HG03520 (cell line): ENCODE results near the gene NCOA7.
"Not testable (repeated sequence)": the region's sequence is repeated elsewhere in the genome, so short reads cannot be mapped to it uniquely, and the experiment has no call there.

ENCODE experiments used
- ATAC-seq: cut with Tn5 transposase; IDR thresholded peaks from one replicate; pipeline ENCODE4 v1.9.1; 2021; ENCODE audit warnings: mild to moderate bottlenecking, moderate library complexity; ENCODE audit not compliant: unreplicated experiment

The NCOA7 gene

DNA sequence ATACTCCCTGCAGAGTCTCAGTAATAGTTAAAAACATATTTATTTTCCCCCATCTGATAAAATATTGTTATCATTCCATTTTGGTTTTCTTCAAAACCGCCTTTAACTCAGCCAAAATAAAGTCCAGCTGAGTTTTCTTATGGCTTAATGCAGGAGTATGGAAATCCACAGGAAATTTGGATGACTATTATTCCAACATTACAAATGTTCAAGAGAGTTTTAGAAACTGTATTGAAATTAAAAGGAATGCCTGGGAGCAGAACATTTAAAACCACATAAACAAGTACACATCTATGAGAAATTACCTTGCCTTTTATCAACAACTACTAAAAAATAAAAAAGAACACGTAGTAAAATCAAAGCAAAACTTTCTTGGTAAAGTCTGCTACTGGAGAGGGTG, 45.7 kb downstream of the NCOA7 start:
- no peak for ATAC-seq

DNA sequence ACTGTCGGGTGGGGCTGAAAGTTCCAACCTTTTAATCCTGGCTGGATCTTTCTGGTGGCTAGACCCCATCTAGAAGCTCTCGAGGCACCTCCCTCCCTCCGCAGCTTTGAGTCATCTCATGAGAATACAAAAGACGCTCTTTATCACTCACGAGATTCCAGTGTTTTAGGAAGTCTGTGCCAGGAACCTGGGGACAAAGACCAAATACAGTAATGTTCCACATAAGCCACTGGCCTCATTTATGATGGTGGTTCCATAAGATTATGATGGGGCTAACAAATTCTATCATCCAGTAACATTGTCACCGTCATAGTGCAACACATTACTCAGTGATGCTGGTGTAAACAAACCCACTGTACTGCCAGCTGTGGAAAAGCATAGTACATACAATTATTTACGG, 48.7 kb downstream of the NCOA7 start:
- no peak for ATAC-seq

DNA sequence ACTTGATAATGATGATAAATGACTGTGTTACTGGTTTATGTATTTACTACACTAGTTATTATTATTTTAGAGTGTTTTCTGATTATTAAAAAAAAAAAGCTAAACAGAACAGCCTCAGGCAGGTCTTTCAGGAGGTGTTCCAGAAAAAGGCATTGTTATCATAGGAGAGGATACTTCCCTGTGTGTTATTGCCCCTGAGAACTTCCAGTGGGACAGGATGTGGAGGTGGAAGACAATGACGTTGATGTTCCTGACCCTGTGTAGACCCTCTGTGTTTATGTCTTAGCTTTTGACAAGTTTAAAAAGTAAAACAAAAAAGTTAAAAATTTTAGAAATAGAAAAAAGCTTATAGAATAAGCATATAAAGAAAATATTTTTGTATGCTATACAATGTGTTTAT, 49.1 kb downstream of the NCOA7 start:
- no peak for ATAC-seq

DNA sequence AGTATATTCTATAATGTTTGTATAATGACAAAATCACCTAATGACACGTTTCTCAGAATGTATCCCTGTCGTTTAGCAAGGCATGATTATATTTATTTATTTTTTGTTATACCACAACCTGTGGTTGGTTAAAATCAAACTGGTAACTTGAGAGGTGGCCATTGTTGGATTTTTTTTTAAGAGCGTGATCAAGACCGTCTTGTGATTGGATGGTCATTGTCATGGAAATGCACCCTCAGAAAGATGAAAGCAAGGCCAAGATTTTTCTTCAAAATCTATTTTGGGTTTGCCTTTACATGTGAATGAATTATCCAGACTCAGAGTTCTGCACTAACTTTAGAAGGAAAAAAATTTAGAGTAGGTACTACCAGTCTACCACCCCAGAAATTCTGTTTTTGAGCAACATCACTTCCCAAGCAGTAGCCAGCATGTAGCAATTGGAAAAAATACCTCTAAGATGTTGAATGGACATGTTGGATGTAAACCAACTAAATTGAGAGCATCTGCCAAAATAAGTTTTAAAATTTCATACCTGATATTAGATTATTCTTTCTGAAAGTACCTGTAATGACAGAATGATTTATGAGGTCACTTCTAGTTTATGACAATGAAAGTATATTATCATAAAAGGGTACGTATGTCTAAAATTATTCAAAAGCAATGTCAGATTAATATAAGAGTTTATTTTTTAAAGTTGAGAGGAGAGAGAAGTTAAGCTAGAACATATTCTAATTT, 50.8 kb downstream of the NCOA7 start:
- ATAC-seq, result no peak

DNA sequence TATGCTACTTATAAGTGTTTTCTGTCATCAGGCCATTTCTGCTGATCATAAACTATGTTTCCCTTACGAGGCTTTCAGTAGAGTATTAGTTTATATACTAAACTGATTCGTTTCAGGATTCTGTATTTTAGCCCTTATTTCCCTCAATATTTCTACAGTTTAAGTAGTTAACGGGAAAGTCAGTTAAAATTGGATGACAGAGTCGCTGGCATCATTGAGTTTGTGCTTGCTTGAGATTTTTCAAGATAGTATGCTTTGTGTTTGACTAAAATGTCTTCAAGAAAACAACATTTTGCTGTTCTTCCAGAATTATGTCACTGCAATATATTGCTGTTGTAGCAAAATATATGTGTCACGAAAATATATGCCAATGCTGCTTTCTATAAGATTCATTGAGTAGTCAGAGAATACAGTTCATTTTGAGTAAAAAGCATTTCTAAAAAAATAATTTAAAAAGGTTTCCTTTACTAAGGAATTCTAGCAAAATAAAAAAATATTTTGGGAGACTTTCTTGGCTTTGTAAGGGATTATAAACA, 51.4 kb downstream of the NCOA7 start:
- no peak for ATAC-seq

DNA sequence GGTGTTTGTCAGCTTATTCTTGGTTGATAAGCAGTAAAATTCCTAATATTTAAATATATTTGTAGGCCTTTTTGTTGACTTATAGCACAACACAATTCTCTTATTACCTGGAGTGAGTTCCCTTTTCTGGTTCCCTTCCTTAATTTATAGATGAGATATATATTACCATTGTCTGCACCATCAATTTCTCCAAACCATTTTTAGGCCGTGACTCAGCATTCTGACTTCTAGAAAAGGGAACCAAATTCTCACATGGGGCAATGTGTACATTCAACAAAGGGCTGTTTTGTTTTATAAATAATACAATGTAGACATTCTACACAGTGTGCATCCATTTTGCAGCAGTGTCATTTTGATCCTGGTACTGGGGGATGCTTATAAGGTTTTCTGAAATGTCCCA, 52.8 kb downstream of the NCOA7 start:
- ATAC-seq, result no peak

DNA sequence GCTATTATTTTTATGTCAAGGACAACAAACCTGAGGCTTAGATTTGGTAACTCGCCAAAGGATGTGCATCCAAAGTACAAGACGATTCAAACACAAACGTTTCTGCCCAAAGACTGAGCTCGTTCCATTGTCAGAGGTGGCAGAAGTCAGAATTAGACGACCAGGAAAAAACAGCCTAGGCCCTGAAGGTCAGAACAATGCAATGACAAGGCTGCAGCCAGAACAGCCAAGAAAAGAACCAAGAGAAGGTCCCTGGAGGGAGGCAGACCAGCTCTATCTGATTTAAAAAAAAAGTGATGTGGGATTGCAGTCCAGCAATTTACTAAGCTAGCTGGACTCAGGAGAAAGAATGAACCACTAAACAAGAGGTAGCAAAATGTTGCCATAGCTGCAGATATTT, 54.2 kb downstream of the NCOA7 start:
- ATAC-seq, result no peak

DNA sequence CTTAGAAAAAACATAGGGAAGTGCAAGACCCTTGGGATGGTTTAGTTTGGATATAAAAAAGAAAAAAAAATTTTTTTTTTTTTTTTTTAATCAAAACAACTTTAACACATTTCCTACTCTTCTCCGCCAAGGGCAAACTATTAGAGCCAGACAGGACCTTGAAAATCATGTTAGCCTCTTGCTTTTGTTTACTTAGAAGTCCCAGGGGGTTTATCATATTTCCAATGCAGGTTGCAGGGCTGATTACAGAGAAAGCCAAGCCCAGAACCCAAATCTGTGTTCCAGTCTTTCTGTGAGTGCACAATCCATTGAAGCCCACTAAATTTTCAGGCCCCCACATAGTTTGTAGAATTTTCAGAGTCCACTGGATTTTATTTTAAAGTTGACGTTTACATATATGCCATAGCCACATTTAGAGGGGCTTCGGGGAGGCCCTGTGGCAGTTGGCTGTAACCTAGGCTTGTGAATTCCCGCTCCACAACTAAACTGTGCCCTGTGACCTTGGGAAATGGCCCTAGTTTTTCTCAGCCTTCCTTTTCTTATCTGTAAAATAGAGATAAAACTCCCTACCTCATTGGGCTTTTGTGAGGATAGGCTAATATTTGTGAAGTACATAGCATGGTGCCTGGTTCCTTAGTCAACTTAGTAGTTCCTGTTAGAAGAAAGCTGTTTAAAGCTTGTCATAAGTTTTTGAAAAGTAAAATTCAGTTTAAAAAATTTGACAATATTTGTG, 55.7 kb downstream of the NCOA7 start:
- ATAC-seq, result no peak

DNA sequence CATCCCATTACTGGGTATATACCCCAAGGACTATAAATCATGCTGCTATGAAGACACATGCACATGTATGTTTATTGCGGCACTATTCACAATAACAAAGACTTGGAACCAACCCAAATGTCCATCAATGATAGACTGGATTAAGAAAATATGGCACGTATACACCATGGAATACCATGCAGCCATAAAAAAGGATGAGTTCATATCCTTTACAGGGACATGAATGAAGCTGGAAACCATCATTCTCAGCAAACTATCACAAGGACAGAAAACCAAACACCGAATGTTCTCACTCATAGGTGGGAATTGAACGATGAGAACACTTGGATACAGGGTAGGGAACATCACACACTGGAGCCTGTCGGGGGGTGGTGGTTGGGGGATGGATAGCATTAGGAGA, 57.5 kb downstream of the NCOA7 start:
- not testable (repeated sequence) for ATAC-seq

DNA sequence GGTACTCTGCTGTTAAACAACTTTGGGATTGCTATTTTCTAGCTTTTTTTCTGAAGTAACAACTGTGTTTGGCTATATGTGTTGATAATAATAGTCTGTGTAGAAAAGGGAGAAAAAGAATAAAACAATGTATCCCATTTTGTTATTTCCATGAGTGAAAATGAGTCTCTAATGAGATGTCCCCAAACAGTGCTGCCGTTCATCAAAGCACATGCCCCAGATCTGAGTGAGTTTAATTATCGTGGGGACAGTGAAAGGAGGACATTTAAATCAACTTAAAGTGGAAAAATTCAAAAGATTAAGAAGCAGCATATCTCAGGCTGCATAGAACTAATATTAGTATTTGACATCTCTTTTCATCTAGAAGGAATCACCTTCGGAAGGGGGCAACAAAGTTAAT, 59.6 kb downstream of the NCOA7 start:
- ATAC-seq, result no peak

DNA sequence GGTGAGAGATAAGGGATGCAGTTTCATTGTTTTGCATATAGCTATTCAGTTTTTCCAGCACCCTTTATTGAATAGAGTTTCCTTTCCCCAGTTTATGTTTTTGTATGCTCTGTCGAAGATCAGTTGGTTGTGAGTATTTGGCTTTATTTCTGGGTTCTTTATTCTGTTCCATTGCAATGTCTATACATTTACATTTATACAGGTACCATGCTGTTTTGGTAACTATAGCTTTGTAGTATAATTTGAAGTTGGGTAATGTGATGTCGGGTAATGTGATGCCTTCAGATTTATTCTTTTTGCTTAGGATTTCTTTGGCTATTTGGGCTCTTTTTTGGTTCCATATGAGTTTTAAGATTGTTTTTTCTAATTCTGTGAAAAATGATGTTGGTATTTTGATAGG, 61.8 kb downstream of the NCOA7 start:
- no peak for ATAC-seq

DNA sequence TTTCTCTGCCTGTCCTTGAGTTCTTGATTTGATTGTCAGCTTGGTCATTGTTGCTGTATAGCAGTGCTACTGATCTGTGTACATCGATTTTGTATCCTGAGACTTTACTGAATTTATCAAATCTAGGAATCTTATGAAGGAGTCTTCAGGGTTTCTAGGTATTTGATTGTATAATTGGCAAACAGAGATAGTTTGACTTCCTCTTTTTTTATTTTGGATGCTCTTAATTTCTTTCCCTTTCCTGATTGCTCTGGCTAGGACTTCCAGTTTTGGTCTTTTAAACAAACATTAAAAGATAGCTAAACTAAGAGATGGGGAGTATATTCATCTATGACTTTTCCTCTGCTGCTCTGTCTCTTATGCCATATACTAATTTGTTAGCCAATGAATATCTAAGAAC, 62.4 kb downstream of the NCOA7 start:
- ATAC-seq, result no peak

DNA sequence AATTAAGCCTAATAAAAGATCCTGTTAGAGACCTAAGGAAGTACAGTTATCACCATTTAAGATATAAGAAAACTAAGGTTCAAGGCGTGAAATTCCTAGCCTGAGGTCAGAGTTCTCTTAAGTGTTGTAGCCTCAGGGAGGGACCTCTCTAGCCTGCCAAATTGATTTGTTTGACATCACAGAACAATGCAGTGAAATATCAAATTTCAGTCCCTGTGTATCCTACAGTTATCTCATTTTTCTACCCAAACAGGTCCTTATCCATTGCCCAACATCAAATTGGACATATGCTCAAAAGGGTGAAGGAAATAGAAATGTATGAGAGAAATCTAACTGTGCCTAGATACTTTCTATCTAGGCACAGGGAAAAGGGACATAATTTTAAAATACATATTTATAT, 63.0 kb downstream of the NCOA7 start:
- no peak for ATAC-seq

DNA sequence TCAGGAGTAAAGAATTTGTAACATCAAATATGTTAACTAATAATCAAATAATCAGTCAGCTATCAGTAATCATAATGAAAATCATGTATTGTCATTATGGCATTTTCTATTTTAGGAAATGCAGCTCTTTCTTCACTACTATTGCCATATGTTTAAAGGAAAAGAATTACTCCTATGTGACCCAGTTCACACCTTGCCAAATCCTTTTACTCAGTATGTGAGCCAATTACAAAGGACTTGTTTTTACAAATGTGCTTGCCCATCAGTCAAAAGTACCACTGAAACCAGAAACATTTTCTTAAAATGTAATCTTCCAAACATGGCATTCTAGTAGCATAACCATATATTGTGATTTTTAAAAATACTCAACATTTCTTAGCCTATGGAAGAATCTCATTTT, 63.6 kb downstream of the NCOA7 start:
- ATAC-seq, result no peak

DNA sequence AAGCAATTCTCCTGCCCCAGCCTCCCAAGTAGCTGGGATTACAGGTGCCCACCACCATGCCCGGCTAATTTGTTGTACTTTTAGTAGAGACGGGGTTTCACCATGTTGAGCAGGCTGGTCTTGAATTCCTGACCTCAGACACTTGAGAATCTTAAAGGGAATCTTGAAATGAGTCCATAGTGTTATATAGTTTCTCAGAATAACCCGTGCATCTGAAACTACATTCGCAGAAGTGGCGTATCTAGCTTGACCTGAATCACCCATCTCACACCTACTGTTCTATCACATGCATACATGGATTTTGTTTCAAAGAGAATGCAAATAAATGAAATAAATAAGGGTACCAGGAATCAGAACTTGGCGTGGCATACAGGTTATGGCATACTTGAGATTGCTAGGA, 65.0 kb downstream of the NCOA7 start:
- ATAC-seq, result no peak

DNA sequence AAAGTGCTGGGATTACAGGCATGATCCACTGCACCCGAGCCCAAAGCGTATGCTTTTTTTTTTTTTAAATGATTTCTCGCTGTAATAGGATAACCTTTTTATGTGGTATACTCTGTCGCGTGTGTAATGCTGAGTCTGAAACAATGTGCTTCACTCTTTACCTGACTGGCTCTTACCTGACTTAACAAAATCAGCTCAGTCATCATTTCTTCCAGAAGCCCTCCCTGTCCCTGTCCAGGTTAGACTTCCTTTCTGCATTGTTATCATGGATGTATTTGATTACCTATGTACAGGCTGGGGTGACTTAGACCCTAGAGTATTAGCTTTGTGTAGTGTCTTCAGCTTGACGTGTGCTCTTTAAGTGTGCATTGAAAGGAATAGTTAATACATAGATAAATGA, 67.1 kb downstream of the NCOA7 start:
- ATAC-seq, result no peak

DNA sequence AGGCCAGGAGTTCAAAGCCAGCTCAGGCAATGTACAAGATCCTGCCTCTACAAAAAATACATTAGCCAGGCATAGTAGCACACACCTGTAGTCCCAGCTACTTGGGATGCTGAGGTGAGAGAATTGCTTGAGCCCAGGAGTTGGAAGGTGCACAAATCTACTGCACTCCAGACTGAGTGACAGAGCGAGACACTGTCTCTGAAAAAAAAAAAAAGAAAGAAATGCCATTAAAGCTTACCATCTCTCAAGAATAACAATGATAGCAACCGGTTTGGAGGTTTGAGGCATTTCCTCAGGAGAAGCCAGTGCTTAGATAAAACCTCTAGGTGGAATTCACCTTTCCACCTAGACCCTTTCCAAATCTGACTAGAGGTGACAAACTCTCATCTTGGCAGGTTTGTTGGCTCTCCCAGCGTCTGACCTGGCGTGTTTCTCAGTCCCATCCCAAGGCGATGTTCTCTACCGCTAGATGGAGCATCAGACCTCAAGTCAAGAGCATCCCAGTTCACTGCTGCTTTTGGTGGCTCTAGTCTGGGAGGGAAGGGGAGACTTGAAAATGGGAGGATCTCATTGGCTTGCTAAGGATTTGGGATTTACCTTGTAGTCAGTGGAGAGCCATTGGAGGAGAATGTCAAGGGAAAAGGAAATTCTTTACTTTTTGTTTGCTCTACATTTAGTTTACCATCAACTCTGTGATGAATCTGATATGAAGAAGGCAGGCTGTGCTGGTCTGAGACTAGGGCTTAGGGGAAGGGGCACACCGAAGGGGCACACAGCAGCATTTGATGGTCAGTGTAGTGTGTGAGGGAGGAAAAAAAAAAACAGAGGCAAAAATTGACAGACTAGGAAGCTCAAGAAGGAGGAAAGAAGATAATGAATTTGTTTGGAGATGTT, 67.9 kb downstream of the NCOA7 start:
- ATAC-seq, result peak; percentile 87

DNA sequence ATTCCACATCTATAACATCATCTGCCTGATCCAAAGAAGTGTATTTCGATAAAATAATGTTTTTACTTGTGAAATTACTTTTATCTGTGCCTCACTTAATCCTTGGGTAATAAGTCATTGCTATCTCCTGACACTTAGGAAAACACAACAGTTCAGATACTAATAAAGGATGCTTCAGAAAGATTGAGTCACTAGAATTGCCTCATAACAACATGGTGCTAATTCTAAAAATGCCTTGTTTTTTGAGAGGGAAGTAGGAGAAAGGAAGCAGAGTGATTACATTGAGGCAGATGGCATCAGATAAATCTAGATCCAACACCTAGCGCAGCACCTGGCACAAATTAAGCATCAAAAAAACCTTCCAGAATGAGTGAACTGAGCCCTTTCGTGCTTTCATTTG, 69.0 kb downstream of the NCOA7 start:
- no peak for ATAC-seq

DNA sequence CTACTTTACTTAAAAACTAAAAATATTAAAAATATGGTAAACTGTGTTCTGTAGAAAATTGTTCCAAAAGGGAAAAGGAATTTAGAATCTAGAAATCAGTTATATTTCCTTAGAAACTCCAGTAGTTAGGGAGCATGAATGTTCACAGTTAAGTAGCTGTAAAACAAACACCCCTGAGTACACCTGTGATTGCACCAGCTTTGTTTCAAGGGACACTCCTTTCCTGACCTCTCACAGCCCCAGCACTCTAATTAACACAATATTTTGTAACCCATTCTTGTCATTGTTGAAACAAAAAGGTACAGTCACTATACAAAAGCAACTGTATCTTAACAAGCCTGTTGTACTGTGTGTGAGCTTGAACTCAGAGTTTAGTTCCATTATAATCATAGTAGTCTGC, 72.3 kb downstream of the NCOA7 start:
- ATAC-seq, result no peak

DNA sequence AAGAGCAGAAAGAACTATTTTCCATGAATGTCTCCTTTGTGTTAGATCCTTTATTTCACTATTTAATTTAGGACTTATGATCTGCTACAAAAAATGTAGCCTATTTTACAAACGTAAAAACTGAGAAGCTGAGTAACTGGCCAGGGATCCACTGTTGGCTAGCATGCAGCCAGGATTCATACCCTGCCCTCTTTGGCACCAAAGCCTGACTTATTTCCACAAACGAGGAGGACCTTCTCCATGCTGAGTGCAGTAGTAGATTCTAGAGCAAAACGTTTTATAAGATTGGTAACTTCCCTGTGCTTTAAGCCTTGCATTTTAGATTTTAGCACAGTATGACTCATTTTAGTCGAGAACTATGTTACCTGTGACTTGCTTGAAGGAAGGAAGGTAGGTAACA, 74.3 kb downstream of the NCOA7 start:
- no peak for ATAC-seq

DNA sequence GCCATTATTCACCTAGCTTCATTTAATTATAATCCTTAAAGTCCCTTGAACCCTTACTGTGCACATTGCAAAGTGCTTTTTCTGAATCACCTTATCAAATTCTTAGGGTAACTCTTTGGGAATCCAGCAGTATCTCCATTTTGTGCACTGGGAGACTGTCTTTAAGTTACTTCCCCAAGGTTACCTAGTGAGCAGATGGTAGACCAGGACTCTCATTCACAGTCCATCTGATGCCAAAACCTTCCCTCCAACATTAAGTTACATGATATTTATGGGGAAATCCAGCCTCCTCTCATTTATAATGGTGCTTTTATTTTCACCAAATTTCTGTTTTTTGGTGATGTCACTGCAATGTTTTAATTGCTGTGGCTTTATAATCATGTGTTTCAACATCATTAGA, 75.7 kb downstream of the NCOA7 start:
- ATAC-seq, result no peak
